GM12878 (cell line): ENCODE data around the gene DNAJC19. TPM values are rescaled to one million over a fixed set of nuclear protein-coding genes. Genes with fewer than 3 reads are reported as not detected.

ENCODE experiments used
- ATAC-seq: fragments of 200-7000 bp; cut with Tn5 transposase; 3 replicates; pipeline ENCODE4 v1.9.1; 2020; ENCODE audit warnings: mild to moderate bottlenecking, moderate library complexity
- BruUV-seq: library from RNA; stranded (reverse); fragments of 400-500 nt; replicated peaks from 2 replicates; lab custom pipeline; 2021; lab: Mats Ljungman, UMichigan
- CTCF ChIA-PET: fragments of 300-600 bp; sonication (Branson Sonifier 250); formaldehyde crosslinking; extraction: SDS; loops from one replicate; lab custom pipeline; 2021; ENCODE audit warnings: inconsistent platforms; lab: Yijun Ruan, JAX
- POLR2A ChIA-PET: fragments of 350-600 bp; formaldehyde crosslinking; extraction: SDS; loops from one replicate; lab custom pipeline; 2021; ENCODE audit warnings: inconsistent platforms; lab: Charles Lee
- RAD21 ChIA-PET: fragments of 300-600 bp; sonication (Branson Sonifier 250); formaldehyde crosslinking; loops from one replicate; lab custom pipeline; 2023; ENCODE audit warnings: antibody characterized with exemption; ENCODE audit not compliant: unreplicated experiment; lab: Charles Lee
- SMC1A ChIA-PET: fragments of 300-600 bp; sonication (Branson Sonifier 250); formaldehyde crosslinking; loops from one replicate; lab custom pipeline; 2023; ENCODE audit not compliant: unreplicated experiment, uncharacterized antibody; lab: Charles Lee
- DNase-seq: peaks from one replicate; pipeline ENCODE4 v3.0.0-alpha.2; 2011; ENCODE audit warnings: low read depth, low spot score
- FAIRE-seq: peaks from 3 replicates; lab custom pipeline; 2011; peaks lifted over from hg19 to GRCh38; lab: Jason Lieb, UNC
- H2AFZ ChIP-seq: 2 replicates; pipeline ENCODE4 v1.6.0; 2011; ENCODE audit warnings: low read depth, low read length, control low read depth; ENCODE audit not compliant: control insufficient read depth
- H3K27ac ChIP-seq: 2 replicates; pipeline ENCODE4 v1.5.1; 2011; ENCODE audit warnings: control low read depth; ENCODE audit not compliant: control insufficient read depth, insufficient read depth
- H3K27me3 ChIP-seq, 2 experiments: replicated peaks in 1 of 2; 2 replicates each; pipeline versions ENCODE4 v1.6.0 to v1.6.1; 2011; ENCODE audit warnings: low read length in 1 of 2; ENCODE audit not compliant: control insufficient read depth in 2 of 2, insufficient read depth in 2 of 2
- H3K36me3 ChIP-seq, 2 experiments: 2 replicates each; pipeline ENCODE4 v1.5.1; 2011; ENCODE audit warnings: low read length in 1 of 2; ENCODE audit not compliant: control insufficient read depth in 2 of 2, insufficient read depth in 2 of 2
- H3K4me1 ChIP-seq: 2 replicates; pipeline ENCODE4 v1.6.1; 2011; ENCODE audit warnings: mild to moderate bottlenecking, low read length, moderate library complexity, mixed read lengths; ENCODE audit not compliant: control insufficient read depth, insufficient read depth
- H3K4me2 ChIP-seq: 2 replicates; pipeline ENCODE4 v1.6.0; 2011; ENCODE audit warnings: control low read depth; ENCODE audit not compliant: control insufficient read depth, insufficient read depth
- H3K4me3 ChIP-seq: fragments of 200-600 bp; sonication (generic); 2 replicates; pipeline ENCODE4 v1.5.1; 2016
- H3K79me2 ChIP-seq: 2 replicates; pipeline ENCODE4 v1.6.0; 2011; ENCODE audit warnings: low read length; ENCODE audit not compliant: control insufficient read depth, insufficient read depth
- H3K9ac ChIP-seq: 2 replicates; pipeline ENCODE4 v1.8.0; 2011; ENCODE audit warnings: low read length, control low read depth, mixed read lengths; ENCODE audit not compliant: control insufficient read depth, insufficient read depth
- H3K9me3 ChIP-seq: replicated peaks from 3 replicates; pipeline ENCODE4 v1.5.1; 2011; ENCODE audit warnings: mild to moderate bottlenecking, low read length; ENCODE audit not compliant: control insufficient read depth, insufficient read depth
- H4K20me1 ChIP-seq: 2 replicates; pipeline ENCODE4 v1.6.0; 2011; ENCODE audit not compliant: control insufficient read depth, insufficient read depth
- ATF7 ChIP-seq: fragments of 450-650 bp; IDR thresholded peaks from 2 replicates; pipeline ENCODE4 v1.6.1; 2016; ENCODE audit warnings: low read depth, mild to moderate bottlenecking
- HCFC1 ChIP-seq: fragments of 150-350 bp; IDR thresholded peaks from 2 replicates; pipeline ENCODE4 v1.6.1; 2014; ENCODE audit warnings: low read length
- NFIC ChIP-seq: IDR thresholded peaks from 2 replicates; pipeline ENCODE4 v1.6.1; 2012; ENCODE audit warnings: low read depth, mild to moderate bottlenecking, inconsistent platforms, low read length, moderate library complexity
- NRF1 ChIP-seq: conservative IDR thresholded peaks from 2 replicates; pipeline ENCODE4 v1.6.1; 2011; ENCODE audit warnings: mild to moderate bottlenecking, low read depth, low read length, improper control_type of control experiment
- POLR2A ChIP-seq: IDR thresholded peaks from 2 replicates; pipeline ENCODE4 v1.6.1; 2011; ENCODE audit warnings: low read depth, mild to moderate bottlenecking, low read length
- POU2F2 ChIP-seq: IDR thresholded peaks from 3 replicates; pipeline ENCODE4 v1.6.1; 2011; ENCODE audit warnings: low read depth, mild to moderate bottlenecking, low read length, borderline replicate concordance
- RAD21 ChIP-seq: IDR thresholded peaks from 2 replicates; pipeline ENCODE4 v1.6.1; 2011; ENCODE audit warnings: mild to moderate bottlenecking, low read depth, low read length, moderate library complexity; ENCODE audit not compliant: insufficient read depth
- SMAD1 ChIP-seq: fragments of 450-650 bp; IDR thresholded peaks from 2 replicates; pipeline ENCODE4 v1.6.1; 2018; ENCODE audit warnings: mild to moderate bottlenecking, low read depth; ENCODE audit not compliant: partially characterized antibody
- SPI1 ChIP-seq: IDR thresholded peaks from 2 replicates; pipeline ENCODE4 v1.6.1; 2011; ENCODE audit warnings: low read depth, mild to moderate bottlenecking, low read length, moderate library complexity, borderline replicate concordance; ENCODE audit not compliant: insufficient read depth
- SREBF2 ChIP-seq: IDR thresholded peaks from 2 replicates; pipeline ENCODE4 v1.6.1; 2012; ENCODE audit warnings: mild to moderate bottlenecking, low read length
- SRF ChIP-seq, 2 experiments: IDR thresholded peaks; 2 replicates each; pipeline ENCODE4 v1.6.1; 2011; ENCODE audit warnings: low read depth in 2 of 2, low read length in 2 of 2, mild to moderate bottlenecking in 1 of 2, moderate library complexity in 1 of 2
- TAF1 ChIP-seq: IDR thresholded peaks from 2 replicates; pipeline ENCODE4 v1.6.1; 2011; ENCODE audit warnings: mild to moderate bottlenecking, low read depth, low read length, borderline replicate concordance
- ZSCAN29 ChIP-seq: fragments of 450-650 bp; IDR thresholded peaks from 2 replicates; pipeline ENCODE4 v1.6.1; 2017; ENCODE audit warnings: mild to moderate bottlenecking, moderate library complexity
- whole genome bisulfite sequencing: methylation state at CpG from one replicate; pipeline ENCODE4 v1.1.6; 2016; ENCODE audit warnings: low lambda C conversion rate; ENCODE audit not compliant: insufficient replicate concordance, insufficient coverage; ENCODE audit errors: missing lambda C conversion rate; 5-methylcytosine and 5-hydroxymethylcytosine counted together
- in situ Hi-C: fragments of 300-500 bp; cut with MboI; formaldehyde crosslinking; loops from 9 replicates; pipeline ENCODE4 v1.14.3; 2018; ENCODE audit warnings: mixed read lengths
- intact Hi-C: fragments of 100-400 bp; cut with micrococcal nuclease; formaldehyde crosslinking; loops from one replicate; pipeline ENCODE4 v1.14.2; 2022; ENCODE audit not compliant: unreplicated experiment
- polyA plus RNA-seq, 11 experiments: library from polyadenylated mRNA; depleted of rRNA in 4 of 11; unstranded in 6 of 11; stranded (reverse) in 5 of 11; fragments of >200 nt; fragmentation: Nextera tagmentation in 4 of 11; fragmentation: Illumina TruSeq in 1 of 11; extraction: Ambion mirVana in 4 of 11; extraction: Trizol in 1 of 11; gene quantifications; 1 replicate in 1 of 11; 2 replicates in 10 of 11; pipeline versions ENCODE4 v1.2.1 to v1.2.3, GENCODE V29; 2011 to 2016; ENCODE audit warnings: inconsistent platforms in 2 of 11, missing spikeins in 2 of 11, low read depth in 1 of 11
- total RNA-seq, 4 experiments: library from RNA; depleted of rRNA in 3 of 4; stranded (reverse); fragments of >200 nt in 3 of 4; fragmentation: Illumina TruSeq in 1 of 4; extraction: Trizol in 1 of 4; gene quantifications; 2 replicates each; pipeline versions ENCODE4 v1.2.1 to v1.2.3, GENCODE V29; 2013 to 2021
- TF ChIP-seq, protein P1 (sequence below): IDR thresholded peaks from 2 replicates; pipeline ENCODE4 v1.6.1; 2011; ENCODE audit warnings: borderline replicate concordance, low read depth, mild to moderate bottlenecking, moderate library complexity, low read length; ENCODE audit not compliant: insufficient read depth, poor library complexity, severe bottlenecking
- TF ChIP-seq, protein P2 (sequence below): fragments of 450-650 bp; formaldehyde crosslinking; IDR thresholded peaks from 2 replicates; pipeline ENCODE4 v1.4.0; 2022; ENCODE audit warnings: mild to moderate bottlenecking, moderate library complexity
- TF ChIP-seq, protein P3 (sequence below): fragments of 450-650 bp; IDR thresholded peaks from 2 replicates; pipeline ENCODE4 v1.6.1; 2018; ENCODE audit warnings: borderline replicate concordance, mild to moderate bottlenecking; ENCODE audit not compliant: partially characterized antibody

DNAJC19 gene
- total and polyA plus RNA-seq, 10 of the 15 experiments (the other 5 are each of a cell fraction or from before 2014, with no cell fraction given): 29.8 to 136 (median 51.3) TPM

DNA sequence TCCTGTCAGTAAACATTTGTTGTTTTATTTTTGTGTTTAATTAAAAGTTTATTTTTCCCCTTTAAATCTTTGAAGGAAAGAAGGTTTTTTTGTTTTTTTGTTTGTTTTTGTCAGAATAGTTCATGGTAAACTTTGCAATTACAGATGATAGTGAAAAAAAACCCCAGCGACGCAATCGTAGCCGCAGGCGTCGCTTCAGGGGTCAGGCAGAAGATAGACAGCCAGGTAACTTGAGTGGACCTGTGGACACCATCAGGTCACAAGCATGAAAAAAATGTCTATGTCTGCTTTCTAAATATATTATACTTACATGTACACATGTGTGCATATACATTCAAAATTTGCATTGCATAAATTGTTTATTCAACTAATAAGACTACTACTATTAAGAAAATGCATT, 18.6 kb downstream of the DNAJC19 start (continued):
- TF ChIP-seq, protein P1, sequence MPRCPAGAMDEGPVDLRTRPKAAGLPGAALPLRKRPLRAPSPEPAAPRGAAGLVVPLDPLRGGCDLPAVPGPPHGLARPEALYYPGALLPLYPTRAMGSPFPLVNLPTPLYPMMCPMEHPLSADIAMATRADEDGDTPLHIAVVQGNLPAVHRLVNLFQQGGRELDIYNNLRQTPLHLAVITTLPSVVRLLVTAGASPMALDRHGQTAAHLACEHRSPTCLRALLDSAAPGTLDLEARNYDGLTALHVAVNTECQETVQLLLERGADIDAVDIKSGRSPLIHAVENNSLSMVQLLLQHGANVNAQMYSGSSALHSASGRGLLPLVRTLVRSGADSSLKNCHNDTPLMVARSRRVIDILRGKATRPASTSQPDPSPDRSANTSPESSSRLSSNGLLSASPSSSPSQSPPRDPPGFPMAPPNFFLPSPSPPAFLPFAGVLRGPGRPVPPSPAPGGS: no peak
- TF ChIP-seq ATF7 (no peak), POU2F2 (no peak)

DNA sequence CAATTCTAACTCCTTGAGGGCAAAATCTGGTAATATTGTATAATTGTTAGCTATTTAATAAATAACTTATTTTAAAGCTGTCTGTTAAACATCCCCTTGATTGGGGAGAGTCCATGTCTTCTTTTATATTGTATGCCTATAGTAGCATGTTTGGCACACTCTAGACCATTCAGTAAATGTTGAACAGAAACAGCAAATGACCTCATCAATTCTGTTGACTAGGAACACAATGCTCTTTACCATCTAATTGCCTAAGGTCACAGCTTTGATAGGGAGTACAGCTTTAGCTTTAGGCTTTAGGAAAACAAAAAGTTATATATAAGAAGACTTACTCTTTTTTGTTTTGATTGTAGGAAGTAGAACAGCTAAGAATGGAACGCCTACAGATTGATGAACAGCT, 27.0 kb downstream of the DNAJC19 start:
- BruUV-seq: no TSS peak
- in situ Hi-C loops (no loop called here), intact Hi-C loops (no loop called here)
- no peak for ATAC-seq
- peaks cover 0 to 34% of the 10 kb centered on the region in 2 experiments; a peak in 3 of 4 replicates for H3K36me3 ChIP-seq
- SMC1A ChIA-PET: interaction anchor here (0.7 to 2.1 kb wide), 4 partner anchors 10 to 347 kb away, joined by 3 to 7 read pairs (median 4); no protein-coding TSS in a partner anchor
- no peaks in the 10 kb centered on the region for H3K4me1 ChIP-seq
- WGBS: 87% methylated on average over 1 of the region's 1 CpG
- no peak for DNase-seq
- POLR2A ChIA-PET: no interaction called here
- no peak for FAIRE-seq
- CTCF ChIA-PET: interaction anchor here (0.9 to 2.4 kb wide), 6 partner anchors 10 to 50 kb away, joined by 3 to 10 read pairs (median 5); partner anchors contain the start of gene FXR1
- no peak overlapping the region for H2AFZ ChIP-seq
- H3K79me2 ChIP-seq: no peaks in the 10 kb centered on the region
- no peak overlapping the region for H3K4me3 ChIP-seq
- RAD21 ChIA-PET: no interaction called here
- no peak overlapping the region for H3K9ac ChIP-seq
- no peaks in the 10 kb centered on the region for H4K20me1 ChIP-seq
- H3K9me3 ChIP-seq: no peaks in the 10 kb centered on the region
- no peak for TF ChIP-seq HCFC1
- no peak for TF ChIP-seq POLR2A
- TF ChIP-seq SPI1: no peak
- no peak for TF ChIP-seq RAD21
- TF ChIP-seq NRF1: no peak
- no peak for TF ChIP-seq TAF1
- TF ChIP-seq ZSCAN29: no peak
- no peak for TF ChIP-seq SREBF2
- TF ChIP-seq SRF (IDR thresholded peaks at IDR 0.05; ENCODE audit: low read depth in 2 of 2, low read length in 2 of 2): no peak
- no peak for TF ChIP-seq SMAD1
- TF ChIP-seq, protein P2, sequence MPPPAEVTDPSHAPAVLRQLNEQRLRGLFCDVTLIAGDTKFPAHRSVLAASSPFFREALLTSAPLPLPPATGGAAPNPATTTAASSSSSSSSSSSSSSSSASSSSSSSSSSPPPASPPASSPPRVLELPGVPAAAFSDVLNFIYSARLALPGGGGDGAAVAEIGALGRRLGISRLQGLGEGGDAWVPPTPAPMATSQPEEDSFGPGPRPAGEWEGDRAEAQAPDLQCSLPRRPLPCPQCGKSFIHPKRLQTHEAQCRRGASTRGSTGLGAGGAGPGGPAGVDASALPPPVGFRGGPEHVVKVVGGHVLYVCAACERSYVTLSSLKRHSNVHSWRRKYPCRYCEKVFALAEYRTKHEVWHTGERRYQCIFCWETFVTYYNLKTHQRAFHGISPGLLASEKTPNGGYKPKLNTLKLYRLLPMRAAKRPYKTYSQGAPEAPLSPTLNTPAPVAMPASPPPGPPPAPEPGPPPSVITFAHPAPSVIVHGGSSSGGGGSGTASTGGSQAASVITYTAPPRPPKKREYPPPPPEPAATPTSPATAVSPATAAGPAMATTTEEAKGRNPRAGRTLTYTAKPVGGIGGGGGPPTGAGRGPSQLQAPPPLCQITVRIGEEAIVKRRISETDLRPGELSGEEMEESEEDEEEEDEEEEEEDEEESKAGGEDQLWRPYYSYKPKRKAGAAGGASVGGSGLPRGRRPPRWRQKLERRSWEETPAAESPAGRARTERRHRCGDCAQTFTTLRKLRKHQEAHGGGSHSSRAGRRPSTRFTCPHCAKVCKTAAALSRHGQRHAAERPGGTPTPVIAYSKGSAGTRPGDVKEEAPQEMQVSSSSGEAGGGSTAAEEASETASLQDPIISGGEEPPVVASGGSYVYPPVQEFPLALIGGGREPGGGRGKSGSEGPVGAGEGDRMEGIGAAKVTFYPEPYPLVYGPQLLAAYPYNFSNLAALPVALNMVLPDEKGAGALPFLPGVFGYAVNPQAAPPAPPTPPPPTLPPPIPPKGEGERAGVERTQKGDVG (CRISPR knock-in tag): no peak
- TF ChIP-seq, protein P3, sequence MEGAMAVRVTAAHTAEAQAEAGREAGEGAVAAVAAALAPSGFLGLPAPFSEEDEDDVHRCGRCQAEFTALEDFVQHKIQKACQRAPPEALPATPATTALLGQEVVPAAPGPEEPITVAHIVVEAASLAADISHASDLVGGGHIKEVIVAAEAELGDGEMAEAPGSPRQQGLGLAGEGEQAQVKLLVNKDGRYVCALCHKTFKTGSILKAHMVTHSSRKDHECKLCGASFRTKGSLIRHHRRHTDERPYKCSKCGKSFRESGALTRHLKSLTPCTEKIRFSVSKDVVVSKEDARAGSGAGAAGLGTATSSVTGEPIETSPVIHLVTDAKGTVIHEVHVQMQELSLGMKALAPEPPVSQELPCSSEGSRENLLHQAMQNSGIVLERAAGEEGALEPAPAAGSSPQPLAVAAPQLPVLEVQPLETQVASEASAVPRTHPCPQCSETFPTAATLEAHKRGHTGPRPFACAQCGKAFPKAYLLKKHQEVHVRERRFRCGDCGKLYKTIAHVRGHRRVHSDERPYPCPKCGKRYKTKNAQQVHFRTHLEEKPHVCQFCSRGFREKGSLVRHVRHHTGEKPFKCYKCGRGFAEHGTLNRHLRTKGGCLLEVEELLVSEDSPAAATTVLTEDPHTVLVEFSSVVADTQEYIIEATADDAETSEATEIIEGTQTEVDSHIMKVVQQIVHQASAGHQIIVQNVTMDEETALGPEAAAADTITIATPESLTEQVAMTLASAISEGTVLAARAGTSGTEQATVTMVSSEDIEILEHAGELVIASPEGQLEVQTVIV: no peak
- no peak for TF ChIP-seq NFIC
- no peak overlapping the region for H3K27ac ChIP-seq
- no peak overlapping the region for H3K4me2 ChIP-seq
- H3K27me3 ChIP-seq: no peaks in the 10 kb centered on the region
